A673 (cell line): ENCODE results near the gene CNOT2.

ENCODE experiments used
- EZH2 ChIP-seq: fragments of 200-600 bp; sonication (generic); IDR thresholded peaks from 2 replicates; pipeline ENCODE4 v1.6.1; 2017; ENCODE audit warnings: borderline replicate concordance, low read depth, mild to moderate bottlenecking, mixed read lengths, antibody characterized with exemption, low read length; ENCODE audit not compliant: poor library complexity, severe bottlenecking
- TF ChIP-seq, protein P1 (sequence below): fragments of 300-800, 200-600 bp; sonication (generic); conservative IDR thresholded peaks from 2 replicates; pipeline ENCODE4 v1.5.1; 2017; ENCODE audit warnings: low read depth, mild to moderate bottlenecking, antibody characterized with exemption, low read length, moderate library complexity, mixed read lengths

DNA sequence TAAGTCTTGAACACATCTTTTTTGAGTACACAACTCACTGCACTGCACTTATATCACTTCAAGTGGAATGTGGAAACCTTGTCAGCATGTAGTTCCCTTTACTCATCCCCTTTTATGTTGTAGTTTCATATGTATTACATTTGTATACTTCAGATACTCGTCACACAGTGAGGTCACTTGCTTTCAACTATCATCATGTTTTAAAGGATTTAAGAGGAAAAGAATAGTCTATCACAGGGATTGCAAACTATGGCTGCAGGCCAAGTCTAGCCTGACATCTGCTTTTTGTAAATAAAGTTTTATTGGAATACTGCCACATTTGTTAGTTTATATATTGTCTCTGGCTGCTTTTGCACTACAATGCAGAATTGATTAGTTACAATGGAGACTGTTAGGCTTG is 24.3 kb downstream of the CNOT2 start:
- TF ChIP-seq, protein P1, sequence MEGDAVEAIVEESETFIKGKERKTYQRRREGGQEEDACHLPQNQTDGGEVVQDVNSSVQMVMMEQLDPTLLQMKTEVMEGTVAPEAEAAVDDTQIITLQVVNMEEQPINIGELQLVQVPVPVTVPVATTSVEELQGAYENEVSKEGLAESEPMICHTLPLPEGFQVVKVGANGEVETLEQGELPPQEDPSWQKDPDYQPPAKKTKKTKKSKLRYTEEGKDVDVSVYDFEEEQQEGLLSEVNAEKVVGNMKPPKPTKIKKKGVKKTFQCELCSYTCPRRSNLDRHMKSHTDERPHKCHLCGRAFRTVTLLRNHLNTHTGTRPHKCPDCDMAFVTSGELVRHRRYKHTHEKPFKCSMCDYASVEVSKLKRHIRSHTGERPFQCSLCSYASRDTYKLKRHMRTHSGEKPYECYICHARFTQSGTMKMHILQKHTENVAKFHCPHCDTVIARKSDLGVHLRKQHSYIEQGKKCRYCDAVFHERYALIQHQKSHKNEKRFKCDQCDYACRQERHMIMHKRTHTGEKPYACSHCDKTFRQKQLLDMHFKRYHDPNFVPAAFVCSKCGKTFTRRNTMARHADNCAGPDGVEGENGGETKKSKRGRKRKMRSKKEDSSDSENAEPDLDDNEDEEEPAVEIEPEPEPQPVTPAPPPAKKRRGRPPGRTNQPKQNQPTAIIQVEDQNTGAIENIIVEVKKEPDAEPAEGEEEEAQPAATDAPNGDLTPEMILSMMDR = no peak
- TF ChIP-seq EZH2 = no peak
